Stimulated activated CD8-positive, alpha-beta memory T cell treated with anti-CD3 and anti-CD28 coated beads, Interleukin-7, amount 100 ng/mL, for 24 hours (primary cell): ENCODE results near the gene ZCCHC12.

Experiments used
- DNase-seq: peaks from one replicate; pipeline ENCODE4 v3.0.0-alpha.2; 2020; ENCODE audit warnings: low read depth

Gene ZCCHC12

GRCh38 chrX:118867251-118867650, 43.6 kb downstream of the ZCCHC12 start:
- no peak for DNase-seq

DNA sequence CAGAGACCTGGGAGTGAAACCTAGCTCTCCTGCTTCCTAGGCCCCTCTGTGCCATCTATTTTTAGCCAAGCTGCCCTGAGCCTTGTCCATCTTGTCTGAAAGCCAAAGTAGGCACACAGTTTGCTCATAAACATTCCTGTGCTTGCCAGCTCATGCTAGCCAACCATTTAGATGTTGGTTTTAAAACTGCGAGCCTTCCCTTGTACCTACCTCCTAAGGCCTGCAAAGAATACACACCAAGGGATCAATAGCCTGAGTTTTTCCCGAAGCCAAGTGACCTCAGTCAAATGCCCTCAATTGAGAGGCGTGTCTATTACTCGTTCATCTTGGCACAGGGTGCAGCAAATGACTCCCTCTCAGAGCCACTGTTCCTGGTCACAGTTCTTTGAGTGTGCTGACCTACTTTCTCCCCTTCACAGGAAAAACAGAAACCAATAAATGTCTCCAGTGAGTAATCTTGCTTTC, 48.5 kb downstream of the ZCCHC12 start:
- no peak for DNase-seq
